GM12864 (cell line): ENCODE results near the gene MRPL1.

Source experiments
- DNase-seq: peaks from one replicate; pipeline ENCODE4 v3.0.0-alpha.2; 2011; ENCODE audit warnings: low read depth
- H3K4me3 ChIP-seq: 2 replicates; pipeline ENCODE4 v1.5.1; 2011; ENCODE audit warnings: mild to moderate bottlenecking, low read depth, low read length, control low read depth
- CTCF ChIP-seq: IDR thresholded peaks from 2 replicates; pipeline ENCODE4 v1.5.1; 2011; ENCODE audit warnings: low read depth, mild to moderate bottlenecking, moderate library complexity, low read length, control low read depth, inconsistent platforms; ENCODE audit errors: missing control alignments

The MRPL1 gene

DNA sequence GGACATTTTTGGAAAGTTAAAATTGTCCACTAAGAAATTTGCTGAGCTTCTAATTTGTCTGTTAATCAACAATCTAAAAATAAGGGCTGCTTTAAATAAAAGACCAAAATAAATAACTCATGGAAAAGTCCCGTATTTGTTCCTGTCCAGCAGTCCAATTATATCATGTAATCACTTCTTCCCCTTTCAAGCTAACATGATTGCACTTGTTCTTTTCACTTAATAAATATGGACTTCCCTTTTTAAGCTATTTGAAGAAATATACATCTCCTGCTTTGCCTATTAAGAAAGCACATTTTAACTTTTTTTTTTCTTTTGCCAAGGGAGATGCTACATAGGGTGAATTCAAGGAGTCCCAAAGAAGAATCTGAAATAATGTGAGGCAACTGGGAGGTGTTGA is 138.9 kb downstream of the MRPL1 start:
- no peak overlapping the region for H3K4me3 ChIP-seq
- no peak for DNase-seq
- TF ChIP-seq CTCF: no peak

DNA sequence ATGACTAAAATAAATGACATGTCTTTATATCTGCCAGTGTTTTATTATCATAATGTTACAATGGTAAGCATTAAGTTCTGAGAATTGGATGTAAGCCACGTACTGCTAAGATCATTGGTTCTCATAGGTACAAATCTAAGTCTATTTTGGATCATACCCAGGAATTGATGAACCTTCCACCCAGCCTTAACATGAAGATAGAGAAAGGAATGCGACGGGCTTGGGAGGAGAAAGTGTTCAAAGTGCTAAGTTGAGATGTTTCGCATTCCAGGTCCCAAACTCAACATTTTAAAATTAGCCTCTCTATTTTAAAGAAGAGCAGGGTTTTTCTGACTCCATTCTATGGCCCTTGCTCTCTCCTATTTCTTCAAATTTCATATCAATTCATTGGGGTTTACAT is 139.6 kb downstream of the MRPL1 start:
- DNase-seq: no peak
- no peak overlapping the region for H3K4me3 ChIP-seq
- TF ChIP-seq CTCF: no peak
